NB4 (cell line): Measurements from ENCODE around the gene GDAP1L1.

Experiments used
- CTCF ChIP-seq: IDR thresholded peaks from one replicate; pipeline ENCODE4 v1.5.1; 2012; ENCODE audit warnings: low read depth, low read length
- POLR2A ChIP-seq: IDR thresholded peaks from 2 replicates; pipeline ENCODE4 v1.6.1; 2011; ENCODE audit warnings: mild to moderate bottlenecking; ENCODE audit not compliant: insufficient read length; ENCODE audit errors: extremely low read depth

DNA sequence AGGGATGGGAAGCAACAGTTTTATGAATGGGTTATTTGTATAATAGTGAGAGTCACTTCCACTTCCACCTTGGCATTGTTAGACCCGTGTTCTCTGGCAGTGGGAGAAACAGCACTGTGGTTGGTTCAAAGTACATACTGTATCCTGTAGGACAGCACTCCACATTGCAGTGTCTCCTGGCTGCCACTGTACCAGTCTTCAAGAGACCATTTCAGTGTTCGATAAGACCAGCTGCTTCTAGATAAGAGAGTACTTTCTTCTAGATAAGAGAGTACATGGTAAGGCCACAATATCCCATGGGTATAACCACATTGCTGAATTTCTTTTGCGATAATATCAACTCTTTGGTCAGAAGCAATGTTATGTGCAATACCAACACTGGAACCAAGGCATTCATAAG, 35.1 kb downstream of the GDAP1L1 start:
- no peak for TF ChIP-seq CTCF
- TF ChIP-seq POLR2A: no peak
